RCC 7860 (cell line): Measurements from ENCODE around the gene TM4SF5.
"Not testable (repeated sequence)": the region's sequence is repeated elsewhere in the genome, so short reads cannot be mapped to it uniquely, and the experiment has no call there.

Source experiments
- DNase-seq: peaks from one replicate; pipeline ENCODE4 v3.0.0-alpha.2; 2015; ENCODE audit warnings: low spot score
- FAIRE-seq: peaks from 2 replicates; lab custom pipeline; 2012; peaks lifted over from hg19 to GRCh38; lab: Jason Lieb, UNC

Gene TM4SF5

DNA sequence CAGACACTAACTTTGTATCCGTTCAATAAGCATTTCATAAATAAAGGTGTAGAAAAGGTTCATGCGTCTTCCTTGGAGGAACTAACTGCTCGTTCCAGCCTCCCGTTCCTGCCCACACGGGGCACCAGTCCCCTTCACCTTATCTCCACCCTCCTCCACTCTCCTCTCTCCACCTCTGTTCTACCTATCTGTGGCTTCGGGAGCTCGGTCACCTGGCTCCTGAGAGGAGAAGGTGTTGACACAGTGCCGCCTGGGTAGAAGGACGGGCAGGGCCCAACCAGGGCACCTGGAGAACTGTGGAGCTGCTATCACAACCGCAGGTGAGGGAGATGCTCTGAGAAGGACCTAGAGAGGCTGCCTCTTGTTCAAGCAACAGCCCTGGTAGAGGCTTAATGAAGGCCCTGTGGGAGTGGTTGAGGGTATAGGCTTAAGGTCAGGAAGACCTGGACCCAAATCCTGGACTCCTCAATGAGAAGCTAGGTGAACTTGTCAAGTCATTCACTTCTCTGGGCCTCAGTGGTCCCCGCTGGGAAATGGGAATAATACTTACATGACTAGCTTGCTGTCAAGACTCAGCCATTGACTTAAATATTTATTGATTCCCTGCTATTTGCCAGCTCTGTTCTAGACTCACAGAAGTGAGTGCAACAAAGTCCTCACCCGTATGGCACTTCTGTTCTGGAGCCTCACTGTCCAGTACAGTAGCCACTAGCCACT lies 51.8 kb downstream of the TM4SF5 start:
- DNase-seq (no peak), FAIRE-seq (no peak)

DNA sequence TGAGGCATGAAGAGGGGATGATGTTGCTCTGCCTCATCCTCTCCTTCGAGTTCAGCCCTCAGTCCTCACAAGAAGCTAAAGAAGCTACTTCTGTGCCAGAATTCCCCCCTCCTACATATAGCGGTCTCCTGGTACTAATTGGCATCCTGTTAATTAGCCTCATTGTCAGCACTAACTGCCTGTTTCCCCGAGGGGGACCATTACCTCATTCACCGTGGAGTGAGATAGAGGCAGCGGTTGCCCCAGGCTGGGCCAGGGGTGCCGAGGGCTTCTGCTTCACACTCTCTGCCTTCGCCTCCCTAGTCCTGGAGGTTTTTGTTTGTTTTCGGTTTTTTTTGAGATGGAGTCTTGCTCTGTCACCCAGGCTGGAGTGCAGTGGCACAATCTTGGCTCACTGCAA lies 55.7 kb downstream of the TM4SF5 start:
- FAIRE-seq (no peak), DNase-seq (no peak)

DNA sequence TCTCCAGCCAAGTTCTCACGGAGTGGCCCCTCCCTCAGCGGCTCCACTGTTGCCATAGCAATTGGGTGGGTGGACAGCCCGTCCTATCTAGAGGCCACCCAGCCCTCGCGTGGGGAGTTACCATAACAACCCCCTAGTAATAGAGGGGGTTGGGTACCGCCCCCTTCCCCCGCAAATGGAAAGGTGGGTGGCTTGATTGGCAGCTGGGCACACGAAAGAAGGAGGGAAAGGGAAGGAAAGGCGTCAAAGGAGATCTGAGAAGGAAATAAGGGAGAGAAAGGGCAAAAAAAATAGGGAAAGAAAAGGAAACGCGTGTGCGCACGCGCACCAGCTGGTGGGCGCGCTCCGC lies 61.1 kb downstream of the TM4SF5 start:
- FAIRE-seq, result not testable (repeated sequence)

More for the DNA sequence above, 61.1 kb downstream of the TM4SF5 start:
- not testable (repeated sequence) for DNase-seq
